Measurements from ENCODE around the gene LUZP2.

Gene LUZP2

DNA sequence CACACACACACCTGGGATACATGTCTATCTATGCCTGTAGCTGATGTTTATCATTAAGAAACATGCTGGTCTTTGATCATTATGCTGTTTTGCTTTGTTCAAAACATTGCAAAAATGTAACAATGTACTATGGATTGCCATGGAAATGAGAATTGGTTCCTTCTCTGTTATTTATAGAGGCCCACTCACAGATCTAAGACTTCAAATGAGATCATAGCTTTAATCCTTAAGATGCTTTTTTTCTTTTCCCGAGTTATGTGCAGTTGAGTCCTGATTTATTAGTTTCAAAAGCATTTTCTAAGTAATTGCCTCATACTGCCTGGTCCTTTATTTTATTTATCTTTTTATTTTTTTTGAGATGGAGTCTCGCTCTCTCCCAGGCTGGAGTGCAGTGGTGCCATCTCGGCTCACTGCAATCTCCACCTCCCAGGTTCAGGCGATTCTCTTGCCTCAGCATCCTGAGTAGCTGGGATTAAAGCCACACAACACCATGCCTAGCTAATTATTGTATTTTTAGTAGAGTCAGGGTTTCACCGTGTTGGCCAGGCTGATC is 131.4 kb downstream of the LUZP2 start:
- ChIA-PET POLR2A (no interaction called here), CTCF (no interaction called here)
- no peaks in the 10 kb centered on the region for H3K9me3 ChIP-seq (ENCODE audit: control extremely low read depth in 1 of 5, control insufficient read depth in 4 of 5, insufficient read depth in 2 of 5, low read depth in 1 of 5, low read length in 4 of 5)
- H3K4me3 ChIP-seq (ENCODE audit: control insufficient read depth in 1 of 7, extremely low read depth in 1 of 7, insufficient read depth in 4 of 7, low read depth in 2 of 7, low read length in 6 of 7): no peak overlapping the region
- no peaks in the 10 kb centered on the region for H3K36me3 ChIP-seq (ENCODE audit: control insufficient read depth in 4 of 4, insufficient read depth in 4 of 4, low read length in 3 of 4)
- H3K27me3 ChIP-seq (replicated peaks in 2 of 5; ENCODE audit: control insufficient read depth in 4 of 5, insufficient read depth in 5 of 5, low read length in 4 of 5): no peaks in the 10 kb centered on the region
- no peaks in the 10 kb centered on the region for H3K4me1 ChIP-seq (ENCODE audit: control extremely low read depth in 1 of 4, control insufficient read depth in 4 of 4, insufficient read depth in 4 of 4, low read length in 3 of 4)
- no peak for DNase-seq
- no peak overlapping the region for H3K27ac ChIP-seq (ENCODE audit: insufficient read depth in 1 of 2, low read depth in 1 of 2, low read length in 2 of 2, poor library complexity in 1 of 2, severe bottlenecking in 2 of 2)
- WGBS (ENCODE audit: insufficient coverage): no CpG with 5 or more reads among the region's 5 CpGs

GRCh38 chr11:24634606-24635160 is 137.8 kb downstream of the LUZP2 start:
- POLR2A ChIA-PET: interaction anchor here (0.5 kb wide), 1 partner anchor 44 kb away, joined by 7 read pairs; no protein-coding TSS in a partner anchor
- 100% methylated on average over 1 of the region's 4 CpGs for WGBS (ENCODE audit: insufficient coverage)
- H3K27ac ChIP-seq (ENCODE audit: insufficient read depth in 1 of 2, low read depth in 1 of 2, low read length in 2 of 2, poor library complexity in 1 of 2, severe bottlenecking in 2 of 2): no peak overlapping the region

DNA sequence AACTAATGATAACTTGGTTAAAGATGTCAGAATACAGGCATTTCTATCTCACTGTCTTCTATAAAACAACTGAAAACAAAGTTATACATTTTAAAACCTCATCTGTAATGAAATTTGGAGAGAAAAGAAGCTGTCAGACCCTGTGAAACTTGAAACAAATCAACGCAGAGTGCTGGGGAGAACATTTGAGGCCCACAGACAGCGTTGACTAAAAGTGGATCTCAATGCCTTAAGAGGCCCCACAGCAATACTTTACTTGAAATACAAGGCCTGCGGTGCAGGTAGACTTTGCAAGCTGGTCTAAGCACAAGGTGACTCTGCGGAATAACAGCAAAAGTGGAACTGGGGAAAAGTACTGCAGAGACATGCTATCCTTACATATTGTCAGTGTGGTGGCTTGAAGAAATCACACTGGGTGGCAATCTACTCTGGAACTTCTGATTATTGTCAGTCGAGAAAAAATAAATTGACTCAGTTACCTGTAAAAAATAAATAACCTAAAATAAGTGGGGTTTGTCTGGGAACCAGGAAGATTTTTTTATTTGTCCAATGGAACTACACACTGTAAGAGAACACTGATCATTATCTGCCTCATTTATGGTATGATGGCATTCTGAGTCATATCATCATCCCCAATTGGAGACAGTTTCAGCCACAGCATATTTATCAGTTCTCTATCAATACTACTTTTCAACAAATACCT is 138.9 kb downstream of the LUZP2 start:
- WGBS (ENCODE audit: insufficient coverage): 100% methylated on average over 4 of the region's 5 CpGs
- H3K9me3 ChIP-seq (ENCODE audit: control extremely low read depth in 1 of 5, control insufficient read depth in 4 of 5, insufficient read depth in 2 of 5, low read depth in 1 of 5, low read length in 4 of 5): no peaks in the 10 kb centered on the region
- no peaks in the 10 kb centered on the region for H3K27me3 ChIP-seq (replicated peaks in 2 of 5; ENCODE audit: control insufficient read depth in 4 of 5, insufficient read depth in 5 of 5, low read length in 4 of 5)
- no peak overlapping the region for H3K4me3 ChIP-seq (ENCODE audit: control insufficient read depth in 1 of 7, extremely low read depth in 1 of 7, insufficient read depth in 4 of 7, low read depth in 2 of 7, low read length in 6 of 7)
- no peak overlapping the region for H3K27ac ChIP-seq (ENCODE audit: insufficient read depth in 1 of 2, low read depth in 1 of 2, low read length in 2 of 2, poor library complexity in 1 of 2, severe bottlenecking in 2 of 2)
- POLR2A ChIA-PET: no interaction called here
- CTCF ChIA-PET: no interaction called here
- no peaks in the 10 kb centered on the region for H3K36me3 ChIP-seq (ENCODE audit: control insufficient read depth in 4 of 4, insufficient read depth in 4 of 4, low read length in 3 of 4)
- DNase-seq: no peak
- H3K4me1 ChIP-seq (ENCODE audit: control extremely low read depth in 1 of 4, control insufficient read depth in 4 of 4, insufficient read depth in 4 of 4, low read length in 3 of 4): no peaks in the 10 kb centered on the region

More at GRCh38 chr11:24634606-24635160, 137.8 kb downstream of the LUZP2 start:
- H3K9me3 ChIP-seq (ENCODE audit: control extremely low read depth in 1 of 5, control insufficient read depth in 4 of 5, insufficient read depth in 2 of 5, low read depth in 1 of 5, low read length in 4 of 5): no peaks in the 10 kb centered on the region
- no peaks in the 10 kb centered on the region for H3K36me3 ChIP-seq (ENCODE audit: control insufficient read depth in 4 of 4, insufficient read depth in 4 of 4, low read length in 3 of 4)
- no peak overlapping the region for H3K4me3 ChIP-seq (ENCODE audit: control insufficient read depth in 1 of 7, extremely low read depth in 1 of 7, insufficient read depth in 4 of 7, low read depth in 2 of 7, low read length in 6 of 7)
- CTCF ChIA-PET: no interaction called here
- no peaks in the 10 kb centered on the region for H3K4me1 ChIP-seq (ENCODE audit: control extremely low read depth in 1 of 4, control insufficient read depth in 4 of 4, insufficient read depth in 4 of 4, low read length in 3 of 4)
- no peak for DNase-seq
- no peaks in the 10 kb centered on the region for H3K27me3 ChIP-seq (replicated peaks in 2 of 5; ENCODE audit: control insufficient read depth in 4 of 5, insufficient read depth in 5 of 5, low read length in 4 of 5)

DNA sequence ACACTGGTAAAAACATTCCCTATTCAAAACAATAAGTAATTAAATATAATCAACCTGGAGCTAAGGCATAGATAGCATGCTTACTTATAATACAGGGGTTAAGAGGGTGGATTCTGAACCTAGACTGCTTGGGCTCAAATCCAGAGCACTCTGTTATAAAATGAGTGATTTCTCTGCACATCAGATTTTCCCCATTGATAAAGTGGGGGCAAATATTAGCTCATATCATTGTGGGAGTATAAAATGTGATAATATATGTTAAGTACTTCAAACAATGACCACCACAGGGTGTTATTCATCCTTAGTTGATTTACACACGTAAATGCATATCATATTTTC is 139.4 kb downstream of the LUZP2 start:
- CTCF ChIA-PET: no interaction called here
- POLR2A ChIA-PET: no interaction called here

GRCh38 chr11:24637520-24637919 is 140.7 kb downstream of the LUZP2 start:
- POLR2A ChIA-PET: no interaction called here
- no peak overlapping the region for H3K27ac ChIP-seq (ENCODE audit: insufficient read depth in 1 of 2, low read depth in 1 of 2, low read length in 2 of 2, poor library complexity in 1 of 2, severe bottlenecking in 2 of 2)
- no peaks in the 10 kb centered on the region for H3K9me3 ChIP-seq (ENCODE audit: control extremely low read depth in 1 of 5, control insufficient read depth in 4 of 5, insufficient read depth in 2 of 5, low read depth in 1 of 5, low read length in 4 of 5)
- 93% methylated on average over 5 of the region's 6 CpGs for WGBS (ENCODE audit: insufficient coverage)
- H3K4me1 ChIP-seq (ENCODE audit: control extremely low read depth in 1 of 4, control insufficient read depth in 4 of 4, insufficient read depth in 4 of 4, low read length in 3 of 4): no peaks in the 10 kb centered on the region
- no peaks in the 10 kb centered on the region for H3K36me3 ChIP-seq (ENCODE audit: control insufficient read depth in 4 of 4, insufficient read depth in 4 of 4, low read length in 3 of 4)
- H3K27me3 ChIP-seq (replicated peaks in 2 of 5; ENCODE audit: control insufficient read depth in 4 of 5, insufficient read depth in 5 of 5, low read length in 4 of 5): no peaks in the 10 kb centered on the region
- DNase-seq: no peak
- no peak overlapping the region for H3K4me3 ChIP-seq (ENCODE audit: control insufficient read depth in 1 of 7, extremely low read depth in 1 of 7, insufficient read depth in 4 of 7, low read depth in 2 of 7, low read length in 6 of 7)
- CTCF ChIA-PET: no interaction called here

More for the DNA sequence above, 139.4 kb downstream of the LUZP2 start:
- Histone ChIP-seq H3K9me3 (ENCODE audit: control extremely low read depth in 1 of 5, control insufficient read depth in 4 of 5, insufficient read depth in 2 of 5, low read depth in 1 of 5, low read length in 4 of 5) (no peaks in the 10 kb centered on the region), H3K36me3 (ENCODE audit: control insufficient read depth in 4 of 4, insufficient read depth in 4 of 4, low read length in 3 of 4) (no peaks in the 10 kb centered on the region), H3K4me3 (ENCODE audit: control insufficient read depth in 1 of 7, extremely low read depth in 1 of 7, insufficient read depth in 4 of 7, low read depth in 2 of 7, low read length in 6 of 7) (no peak overlapping the region), H3K4me1 (ENCODE audit: control extremely low read depth in 1 of 4, control insufficient read depth in 4 of 4, insufficient read depth in 4 of 4, low read length in 3 of 4) (no peaks in the 10 kb centered on the region), H3K27me3 (replicated peaks in 2 of 5; ENCODE audit: control insufficient read depth in 4 of 5, insufficient read depth in 5 of 5, low read length in 4 of 5) (no peaks in the 10 kb centered on the region), H3K27ac (ENCODE audit: insufficient read depth in 1 of 2, low read depth in 1 of 2, low read length in 2 of 2, poor library complexity in 1 of 2, severe bottlenecking in 2 of 2) (no peak overlapping the region)
- DNase-seq: no peak
- 100% methylated on average over 1 of the region's 1 CpG for WGBS (ENCODE audit: insufficient coverage)

DNA sequence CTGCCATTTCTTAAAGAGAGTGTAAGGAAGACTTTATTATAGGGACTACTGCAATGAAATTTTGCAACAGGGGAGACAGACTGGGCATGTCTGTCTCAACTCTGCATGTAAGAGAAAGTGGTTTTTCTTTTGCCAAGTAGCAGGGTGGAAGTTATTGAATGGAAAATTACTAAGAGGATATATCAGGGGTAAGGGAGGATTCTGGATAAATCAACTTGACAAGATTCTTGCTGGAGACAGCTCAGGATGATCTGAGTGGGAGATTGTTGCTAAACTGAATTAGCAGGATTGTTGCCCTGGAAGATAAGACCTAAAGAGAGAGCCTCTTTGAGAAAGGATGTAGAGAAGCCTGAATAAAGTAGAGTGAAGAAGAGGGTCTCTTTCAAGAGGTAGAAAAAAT is 145.8 kb downstream of the LUZP2 start:
- Histone ChIP-seq H3K4me1 (ENCODE audit: control extremely low read depth in 1 of 4, control insufficient read depth in 4 of 4, insufficient read depth in 4 of 4, low read length in 3 of 4) (no peaks in the 10 kb centered on the region), H3K4me3 (ENCODE audit: control insufficient read depth in 1 of 7, extremely low read depth in 1 of 7, insufficient read depth in 4 of 7, low read depth in 2 of 7, low read length in 6 of 7) (no peak overlapping the region), H3K9me3 (ENCODE audit: control extremely low read depth in 1 of 5, control insufficient read depth in 4 of 5, insufficient read depth in 2 of 5, low read depth in 1 of 5, low read length in 4 of 5) (no peaks in the 10 kb centered on the region), H3K27ac (ENCODE audit: insufficient read depth in 1 of 2, low read depth in 1 of 2, low read length in 2 of 2, poor library complexity in 1 of 2, severe bottlenecking in 2 of 2) (no peak overlapping the region), H3K27me3 (replicated peaks in 2 of 5; ENCODE audit: control insufficient read depth in 4 of 5, insufficient read depth in 5 of 5, low read length in 4 of 5) (no peaks in the 10 kb centered on the region), H3K36me3 (ENCODE audit: control insufficient read depth in 4 of 4, insufficient read depth in 4 of 4, low read length in 3 of 4) (no peaks in the 10 kb centered on the region)
- DNase-seq: no peak
- ChIA-PET CTCF (no interaction called here), POLR2A (no interaction called here)

GRCh38 chr11:24645563-24645962 is 148.7 kb downstream of the LUZP2 start:
- CTCF ChIA-PET: no interaction called here
- Histone ChIP-seq H3K27me3 (replicated peaks in 2 of 5; ENCODE audit: control insufficient read depth in 4 of 5, insufficient read depth in 5 of 5, low read length in 4 of 5) (no peaks in the 10 kb centered on the region), H3K27ac (ENCODE audit: insufficient read depth in 1 of 2, low read depth in 1 of 2, low read length in 2 of 2, poor library complexity in 1 of 2, severe bottlenecking in 2 of 2) (no peak overlapping the region), H3K4me1 (ENCODE audit: control extremely low read depth in 1 of 4, control insufficient read depth in 4 of 4, insufficient read depth in 4 of 4, low read length in 3 of 4) (no peaks in the 10 kb centered on the region), H3K36me3 (ENCODE audit: control insufficient read depth in 4 of 4, insufficient read depth in 4 of 4, low read length in 3 of 4) (no peaks in the 10 kb centered on the region), H3K4me3 (ENCODE audit: control insufficient read depth in 1 of 7, extremely low read depth in 1 of 7, insufficient read depth in 4 of 7, low read depth in 2 of 7, low read length in 6 of 7) (no peak overlapping the region), H3K9me3 (ENCODE audit: control extremely low read depth in 1 of 5, control insufficient read depth in 4 of 5, insufficient read depth in 2 of 5, low read depth in 1 of 5, low read length in 4 of 5) (no peaks in the 10 kb centered on the region)
- no peak for DNase-seq
- POLR2A ChIA-PET: no interaction called here

All from common myeloid progenitor, CD34-positive (primary cell).